ENCODE measurements around the gene CNTROB. TPM values are rescaled to one million over a fixed set of nuclear protein-coding genes. Genes with fewer than 3 reads are reported as not detected.

Gene CNTROB
- total RNA-seq, 2 experiments from 2014 or later: 55.4 to 72.3 TPM

- TF ChIP-seq EZH2phosphoT487 (IDR thresholded peaks at IDR 0.05; ENCODE audit: borderline replicate concordance, low read depth, low read length) (no peak), CTCF (conservative IDR thresholded peaks at IDR 0.05; ENCODE audit: low read length) (no peak)
- no peak overlapping the region for H3K27ac ChIP-seq (ENCODE audit: low read depth, low read length, poor library complexity, severe bottlenecking)
- H4K20me1 ChIP-seq (ENCODE audit: insufficient read depth, low read length): no peaks in the 10 kb centered on the region
- no peaks in the 10 kb centered on the region for H3K4me1 ChIP-seq (ENCODE audit: insufficient read depth, low read length, poor library complexity, severe bottlenecking)
- no TSS peak for BruUV-seq (replicated peaks)
- H3K36me3 ChIP-seq (ENCODE audit: insufficient read depth, low read length): peaks cover 91% of the 10 kb centered on the region
- ChIA-PET POLR2A (no interaction called here), CTCF (ENCODE audit: unreplicated experiment) (no interaction called here)
- H3K79me2 ChIP-seq (ENCODE audit: insufficient read depth, low read depth, low read length): no peaks in the 10 kb centered on the region
- H3K4me3 ChIP-seq (ENCODE audit: low read depth, low read length, poor library complexity, severe bottlenecking): no peak overlapping the region
- intact Hi-C loops (cut with micrococcal nuclease; ENCODE audit: unreplicated experiment): no loop called here
- no peak for DNase-seq (ENCODE audit: low spot score)
- no peaks in the 10 kb centered on the region for H3K9me3 ChIP-seq (ENCODE audit: low read length)
- H3K4me2 ChIP-seq (ENCODE audit: low read length): no peak overlapping the region
- H2AFZ ChIP-seq (ENCODE audit: low read length): no peak overlapping the region
- H3K9me2 ChIP-seq (ENCODE audit: insufficient read depth, low read length): no peaks in the 10 kb centered on the region
These were observed 12.3 kb downstream of the CNTROB start for GRCh38 chr17:7944326-7944725.

DNA sequence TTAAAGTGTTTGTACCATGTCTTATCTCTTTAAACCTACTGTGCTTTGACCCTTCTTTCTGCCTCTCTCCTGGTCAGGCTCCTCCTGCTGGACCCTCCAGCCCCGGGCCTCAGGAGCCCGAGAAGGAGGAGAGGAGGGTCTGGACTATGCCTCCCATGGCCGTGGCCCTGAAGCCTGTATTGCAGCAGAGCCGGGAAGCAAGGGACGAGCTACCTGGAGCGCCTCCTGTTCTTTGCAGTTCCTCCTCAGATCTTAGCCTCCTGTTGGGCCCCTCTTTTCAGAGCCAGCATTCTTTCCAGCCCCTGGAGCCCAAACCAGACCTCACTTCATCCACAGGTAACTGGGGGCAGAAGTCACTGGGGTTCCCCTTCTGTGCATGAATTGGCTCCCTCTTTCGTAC, 13.6 kb downstream of the CNTROB start:
- no TSS peak for BruUV-seq (replicated peaks)
- no peak overlapping the region for H3K4me3 ChIP-seq (ENCODE audit: low read depth, low read length, poor library complexity, severe bottlenecking)
- ChIA-PET CTCF (ENCODE audit: unreplicated experiment) (no interaction called here), POLR2A (no interaction called here)
- H3K9me2 ChIP-seq (ENCODE audit: insufficient read depth, low read length): no peaks in the 10 kb centered on the region
- H3K9me3 ChIP-seq (ENCODE audit: low read length): no peaks in the 10 kb centered on the region
- no peak overlapping the region for H2AFZ ChIP-seq (ENCODE audit: low read length)
- DNase-seq (ENCODE audit: low spot score): no peak
- no peaks in the 10 kb centered on the region for H4K20me1 ChIP-seq (ENCODE audit: insufficient read depth, low read length)
- TF ChIP-seq CTCF (conservative IDR thresholded peaks at IDR 0.05; ENCODE audit: low read length): no peak
- TF ChIP-seq EZH2phosphoT487 (IDR thresholded peaks at IDR 0.05; ENCODE audit: borderline replicate concordance, low read depth, low read length): no peak
- no peak overlapping the region for H3K4me2 ChIP-seq (ENCODE audit: low read length)
- intact Hi-C loops (cut with micrococcal nuclease; ENCODE audit: unreplicated experiment): no loop called here
- no peak overlapping the region for H3K27ac ChIP-seq (ENCODE audit: low read depth, low read length, poor library complexity, severe bottlenecking)
- no peaks in the 10 kb centered on the region for H3K79me2 ChIP-seq (ENCODE audit: insufficient read depth, low read depth, low read length)
- no peaks in the 10 kb centered on the region for H3K4me1 ChIP-seq (ENCODE audit: insufficient read depth, low read length, poor library complexity, severe bottlenecking)
- H3K36me3 ChIP-seq (ENCODE audit: insufficient read depth, low read length): peaks cover 91% of the 10 kb centered on the region

GRCh38 chr17:7946441-7946840, 14.4 kb downstream of the CNTROB start:
- no peak for DNase-seq (ENCODE audit: low spot score)
- no peak for TF ChIP-seq CTCF (conservative IDR thresholded peaks at IDR 0.05; ENCODE audit: low read length)
- no peak for TF ChIP-seq EZH2phosphoT487 (IDR thresholded peaks at IDR 0.05; ENCODE audit: borderline replicate concordance, low read depth, low read length)
- no TSS peak for BruUV-seq (replicated peaks)
- Histone ChIP-seq H3K4me3 (ENCODE audit: low read depth, low read length, poor library complexity, severe bottlenecking) (no peak overlapping the region), H4K20me1 (ENCODE audit: insufficient read depth, low read length) (no peaks in the 10 kb centered on the region), H2AFZ (ENCODE audit: low read length) (no peak overlapping the region), H3K79me2 (ENCODE audit: insufficient read depth, low read depth, low read length) (no peaks in the 10 kb centered on the region), H3K4me2 (ENCODE audit: low read length) (no peak overlapping the region), H3K9me3 (ENCODE audit: low read length) (no peaks in the 10 kb centered on the region), H3K9me2 (ENCODE audit: insufficient read depth, low read length) (no peaks in the 10 kb centered on the region), H3K36me3 (ENCODE audit: insufficient read depth, low read length) (peaks cover 84% of the 10 kb centered on the region), H3K27ac (ENCODE audit: low read depth, low read length, poor library complexity, severe bottlenecking) (no peak overlapping the region), H3K4me1 (ENCODE audit: insufficient read depth, low read length, poor library complexity, severe bottlenecking) (no peaks in the 10 kb centered on the region)
- intact Hi-C loops (cut with micrococcal nuclease; ENCODE audit: unreplicated experiment): no loop called here
- ChIA-PET CTCF (ENCODE audit: unreplicated experiment) (no interaction called here), POLR2A (no interaction called here)
